Measurements from ENCODE around the gene AUTS2. TPM values are rescaled to one million over a fixed set of nuclear protein-coding genes. Genes with fewer than 3 reads are reported as not detected.

AUTS2 gene
- total and polyA plus RNA-seq, 9 of the 15 experiments (the other 6 are each of a cell fraction or from before 2014, with no cell fraction given) = 0.58 TPM; not detected in 8

DNA sequence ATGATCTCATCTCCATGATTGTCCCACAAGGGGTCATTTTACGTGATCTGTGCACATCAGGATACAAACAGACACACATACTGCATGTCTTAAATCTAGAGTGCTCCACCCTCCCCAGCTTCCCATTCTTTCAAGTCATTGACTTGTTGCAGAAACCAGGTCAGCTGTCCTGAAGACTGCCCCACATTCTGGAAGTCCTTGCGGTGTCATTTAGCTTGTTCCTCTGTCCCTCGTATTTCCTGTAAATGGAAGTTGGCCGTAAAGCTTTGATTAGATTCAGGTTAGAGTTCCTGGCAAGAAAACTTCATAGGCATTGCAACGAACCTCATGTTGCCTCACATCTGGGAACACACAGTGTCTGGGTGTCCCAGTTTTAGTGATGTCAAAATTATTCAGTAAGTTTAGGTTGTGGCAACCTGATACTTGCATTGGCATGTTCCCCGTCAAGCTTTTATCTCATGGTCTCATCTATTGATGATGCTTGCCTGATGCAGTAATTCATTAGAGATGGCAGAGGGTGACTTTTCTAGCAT, 1116.3 kb downstream of the AUTS2 start:
- Histone ChIP-seq H3K4me2 (ENCODE audit: insufficient read depth, low read length) (no peak overlapping the region), H3K4me3 (no peak overlapping the region), H3K27me3 (ENCODE audit: control insufficient read depth in 2 of 2, insufficient read depth in 2 of 2, low read length in 2 of 2) (peaks cover 6 to 15% of the 10 kb centered on the region in 2 experiments; a peak in 3 of 5 replicates), H3K79me2 (ENCODE audit: control insufficient read depth, insufficient read depth, low read length) (no peaks in the 10 kb centered on the region), H2AFZ (ENCODE audit: low read depth, low read length) (no peak overlapping the region), H3K27ac (ENCODE audit: extremely low read depth, low read depth, low read length) (no peak overlapping the region), H4K20me1 (replicated peaks; ENCODE audit: control insufficient read depth, insufficient read depth, low read length) (no peaks in the 10 kb centered on the region; the same call in 1 of the 2 replicates), H3K9ac (ENCODE audit: insufficient read depth in 1 of 2, low read depth in 2 of 2, low read length in 2 of 2) (no peak overlapping the region), H3K9me3 (replicated peaks; ENCODE audit: control insufficient read depth, insufficient read depth, low read depth, low read length) (no peaks in the 10 kb centered on the region), H3K36me3 (ENCODE audit: control insufficient read depth, insufficient read depth, low read length) (no peaks in the 10 kb centered on the region), H3K4me1 (replicated peaks in 1 of 2; ENCODE audit: control insufficient read depth in 2 of 2, insufficient read depth in 2 of 2, low read length in 2 of 2) (no peaks in the 10 kb centered on the region), H3K9me1 (ENCODE audit: control insufficient read depth, insufficient read depth, low read length) (no peaks in the 10 kb centered on the region)
- whole genome bisulfite sequencing (ENCODE audit: insufficient coverage, low coverage, missing lambda C conversion rate) = 13% methylated on average over 6 of the region's 6 CpGs
- intact Hi-C loops (cut with micrococcal nuclease) (no loop called here), in situ Hi-C loops (cut with MboI) (no loop called here)
- ATAC-seq (no peak), FAIRE-seq (no peak), DNase-seq (ENCODE audit: extremely low read depth in 1 of 4, low spot score in 3 of 4) (no peak)
- TF ChIP-seq TRIM24 (IDR thresholded peaks at IDR 0.05) (no peak), HNRNPLL (IDR thresholded peaks at IDR 0.05; ENCODE audit: low read depth, low read length, poor library complexity, severe bottlenecking) (no peak)
- CTCF ChIA-PET (ENCODE audit: low intra/inter-chr PET ratio) = no interaction called here
- BruUV-seq (replicated peaks) = no TSS peak
- POLR2A ChIA-PET = no interaction called here

DNA sequence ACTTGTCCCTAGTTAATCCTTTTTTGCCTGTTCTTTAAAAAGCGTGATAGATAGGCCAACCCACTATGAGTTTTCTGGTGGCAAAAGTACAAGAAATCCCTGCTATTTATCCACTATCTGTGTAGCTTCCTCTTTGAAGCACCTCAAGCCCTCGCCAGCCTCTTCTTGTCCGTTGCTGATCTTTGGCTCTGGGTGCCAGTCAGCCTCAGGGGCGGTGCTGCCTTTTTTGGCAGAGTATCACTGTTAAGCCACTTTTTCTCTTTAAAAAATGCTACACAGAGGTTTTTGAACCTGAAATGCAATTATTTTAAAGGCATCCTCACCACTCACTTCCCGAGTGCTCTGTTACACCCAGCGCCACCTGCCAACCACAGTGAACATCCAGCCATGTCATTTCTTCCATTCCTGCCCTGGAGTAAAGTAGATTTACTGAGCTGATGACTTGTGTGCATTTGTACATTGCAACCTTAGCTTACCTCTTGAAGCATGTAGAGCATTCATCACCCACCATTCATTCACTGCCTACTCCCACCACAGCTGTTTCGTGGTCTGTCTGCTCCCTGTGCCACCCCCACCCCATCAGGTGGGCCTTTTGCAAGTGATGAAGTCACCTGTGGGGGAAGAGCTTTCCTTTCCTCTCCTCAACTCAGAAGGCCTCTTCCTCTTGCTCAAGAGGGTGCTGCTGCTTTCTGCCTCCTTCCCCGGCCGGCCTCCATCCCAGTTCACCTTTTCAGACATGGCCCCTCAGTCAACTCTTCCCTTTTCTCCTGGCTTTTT, 1119.5 kb downstream of the AUTS2 start:
- FAIRE-seq = no peak
- no peak for ATAC-seq
- Histone ChIP-seq H2AFZ (ENCODE audit: low read depth, low read length) (no peak overlapping the region), H3K27ac (ENCODE audit: extremely low read depth, low read depth, low read length) (no peak overlapping the region), H3K36me3 (ENCODE audit: control insufficient read depth, insufficient read depth, low read length) (no peaks in the 10 kb centered on the region), H3K9me1 (ENCODE audit: control insufficient read depth, insufficient read depth, low read length) (no peaks in the 10 kb centered on the region), H3K4me1 (replicated peaks in 1 of 2; ENCODE audit: control insufficient read depth in 2 of 2, insufficient read depth in 2 of 2, low read length in 2 of 2) (no peaks in the 10 kb centered on the region), H4K20me1 (replicated peaks; ENCODE audit: control insufficient read depth, insufficient read depth, low read length) (no peaks in the 10 kb centered on the region), H3K9me3 (replicated peaks; ENCODE audit: control insufficient read depth, insufficient read depth, low read depth, low read length) (no peaks in the 10 kb centered on the region), H3K27me3 (ENCODE audit: control insufficient read depth in 2 of 2, insufficient read depth in 2 of 2, low read length in 2 of 2) (peaks cover 4% of the 10 kb centered on the region in 2 experiments; a peak in 2 of 5 replicates), H3K9ac (ENCODE audit: insufficient read depth in 1 of 2, low read depth in 2 of 2, low read length in 2 of 2) (no peak overlapping the region), H3K79me2 (ENCODE audit: control insufficient read depth, insufficient read depth, low read length) (no peaks in the 10 kb centered on the region), H3K4me3 (no peak overlapping the region), H3K4me2 (ENCODE audit: insufficient read depth, low read length) (no peak overlapping the region)
- intact Hi-C loops (cut with micrococcal nuclease) (no loop called here), in situ Hi-C loops (cut with MboI) (no loop called here)
- no TSS peak for BruUV-seq (replicated peaks)
- WGBS (ENCODE audit: insufficient coverage, low coverage, missing lambda C conversion rate) = 0% methylated on average over 9 of the region's 9 CpGs
- POLR2A ChIA-PET = no interaction called here
- DNase-seq (ENCODE audit: extremely low read depth in 1 of 4, low spot score in 3 of 4) = no peak
- CTCF ChIA-PET (ENCODE audit: low intra/inter-chr PET ratio) = interaction anchor here (0.6 kb wide), 1 partner anchor 908 kb away, joined by 5 read pairs; no protein-coding TSS in a partner anchor
- no peak for TF ChIP-seq GTF2F1 (IDR thresholded peaks at IDR 0.05; ENCODE audit: low read depth, low read length)
- TF ChIP-seq SAP30 (IDR thresholded peaks at IDR 0.05; ENCODE audit: borderline replicate concordance, insufficient read depth, low read depth, low read length, poor library complexity, severe bottlenecking) = no peak
- TF ChIP-seq, protein P1, sequence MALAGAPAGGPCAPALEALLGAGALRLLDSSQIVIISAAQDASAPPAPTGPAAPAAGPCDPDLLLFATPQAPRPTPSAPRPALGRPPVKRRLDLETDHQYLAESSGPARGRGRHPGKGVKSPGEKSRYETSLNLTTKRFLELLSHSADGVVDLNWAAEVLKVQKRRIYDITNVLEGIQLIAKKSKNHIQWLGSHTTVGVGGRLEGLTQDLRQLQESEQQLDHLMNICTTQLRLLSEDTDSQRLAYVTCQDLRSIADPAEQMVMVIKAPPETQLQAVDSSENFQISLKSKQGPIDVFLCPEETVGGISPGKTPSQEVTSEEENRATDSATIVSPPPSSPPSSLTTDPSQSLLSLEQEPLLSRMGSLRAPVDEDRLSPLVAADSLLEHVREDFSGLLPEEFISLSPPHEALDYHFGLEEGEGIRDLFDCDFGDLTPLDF (CRISPR knock-in tag; IDR thresholded peaks at IDR 0.05) = no peak
- TF ChIP-seq HCFC1 (IDR thresholded peaks at IDR 0.05; ENCODE audit: low read depth, low read length) = no peak
- TF ChIP-seq ESRRA (IDR thresholded peaks at IDR 0.05; ENCODE audit: borderline replicate concordance, low read depth) = no peak
- TF ChIP-seq, protein P2, sequence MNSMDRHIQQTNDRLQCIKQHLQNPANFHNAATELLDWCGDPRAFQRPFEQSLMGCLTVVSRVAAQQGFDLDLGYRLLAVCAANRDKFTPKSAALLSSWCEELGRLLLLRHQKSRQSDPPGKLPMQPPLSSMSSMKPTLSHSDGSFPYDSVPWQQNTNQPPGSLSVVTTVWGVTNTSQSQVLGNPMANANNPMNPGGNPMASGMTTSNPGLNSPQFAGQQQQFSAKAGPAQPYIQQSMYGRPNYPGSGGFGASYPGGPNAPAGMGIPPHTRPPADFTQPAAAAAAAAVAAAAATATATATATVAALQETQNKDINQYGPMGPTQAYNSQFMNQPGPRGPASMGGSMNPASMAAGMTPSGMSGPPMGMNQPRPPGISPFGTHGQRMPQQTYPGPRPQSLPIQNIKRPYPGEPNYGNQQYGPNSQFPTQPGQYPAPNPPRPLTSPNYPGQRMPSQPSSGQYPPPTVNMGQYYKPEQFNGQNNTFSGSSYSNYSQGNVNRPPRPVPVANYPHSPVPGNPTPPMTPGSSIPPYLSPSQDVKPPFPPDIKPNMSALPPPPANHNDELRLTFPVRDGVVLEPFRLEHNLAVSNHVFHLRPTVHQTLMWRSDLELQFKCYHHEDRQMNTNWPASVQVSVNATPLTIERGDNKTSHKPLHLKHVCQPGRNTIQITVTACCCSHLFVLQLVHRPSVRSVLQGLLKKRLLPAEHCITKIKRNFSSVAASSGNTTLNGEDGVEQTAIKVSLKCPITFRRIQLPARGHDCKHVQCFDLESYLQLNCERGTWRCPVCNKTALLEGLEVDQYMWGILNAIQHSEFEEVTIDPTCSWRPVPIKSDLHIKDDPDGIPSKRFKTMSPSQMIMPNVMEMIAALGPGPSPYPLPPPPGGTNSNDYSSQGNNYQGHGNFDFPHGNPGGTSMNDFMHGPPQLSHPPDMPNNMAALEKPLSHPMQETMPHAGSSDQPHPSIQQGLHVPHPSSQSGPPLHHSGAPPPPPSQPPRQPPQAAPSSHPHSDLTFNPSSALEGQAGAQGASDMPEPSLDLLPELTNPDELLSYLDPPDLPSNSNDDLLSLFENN (IDR thresholded peaks at IDR 0.05; ENCODE audit: low read depth in 2 of 2, low read length in 2 of 2) = no peak
- no peak for TF ChIP-seq LEF1 (IDR thresholded peaks at IDR 0.05)
- TF ChIP-seq BACH1 (tag; IDR thresholded peaks at IDR 0.05) = no peak
